HepG2 (cell line): ENCODE data around the gene CDKN1A. TPM values are rescaled to one million over a fixed set of nuclear protein-coding genes. Genes with fewer than 3 reads are reported as not detected.
A peak's percentile ranks its signal among the peaks of the same experiment; 100 is the strongest.

Source experiments
- ATF3 ChIP-seq: sonication (generic); formaldehyde crosslinking; IDR thresholded peaks from 2 replicates; pipeline ENCODE4 v1.4.0; 2020; ENCODE audit warnings: missing genetic modification reagents
- GPN1 ChIP-seq: sonication (generic); formaldehyde crosslinking; IDR thresholded peaks from 2 replicates; pipeline ENCODE4 v1.5.1; 2020; ENCODE audit warnings: missing genetic modification reagents, borderline replicate concordance
- KMT2B ChIP-seq: IDR thresholded peaks from 2 replicates; pipeline ENCODE4 v1.6.1; 2016; ENCODE audit warnings: missing genetic modification reagents, missing compliant biosample characterization
- MAF1 ChIP-seq: sonication (generic); formaldehyde crosslinking; IDR thresholded peaks from 2 replicates; pipeline ENCODE4 v1.5.0; 2020; ENCODE audit warnings: missing genetic modification reagents, borderline replicate concordance
- REST ChIP-seq, 2 experiments: IDR thresholded peaks; 2 replicates each; pipeline ENCODE4 v1.6.1; 2011 to 2012; ENCODE audit warnings: low read length in 2 of 2, borderline replicate concordance in 1 of 2, low read depth in 1 of 2, mild to moderate bottlenecking in 1 of 2, moderate library complexity in 1 of 2
- TEF ChIP-seq: sonication (generic); formaldehyde crosslinking; IDR thresholded peaks from 2 replicates; pipeline ENCODE4 v1.5.0; 2020; ENCODE audit warnings: missing genetic modification reagents
- THYN1 ChIP-seq: sonication (generic); formaldehyde crosslinking; IDR thresholded peaks from 2 replicates; pipeline ENCODE4 v1.8.1; 2023; ENCODE audit warnings: low read depth, mild to moderate bottlenecking, moderate library complexity, missing genetic modification reagents, borderline replicate concordance
- ZBTB7A ChIP-seq: sonication (generic); formaldehyde crosslinking; IDR thresholded peaks from 2 replicates; pipeline ENCODE4 v1.8.0; 2022; ENCODE audit warnings: mild to moderate bottlenecking, missing genetic modification reagents
- ZNF318 ChIP-seq: sonication (generic); formaldehyde crosslinking; IDR thresholded peaks from 2 replicates; pipeline ENCODE4 v1.4.0; 2020; ENCODE audit warnings: mild to moderate bottlenecking, missing genetic modification reagents
- ZNF781 ChIP-seq: sonication (generic); formaldehyde crosslinking; IDR thresholded peaks from 2 replicates; pipeline ENCODE4 v1.5.1; 2020; ENCODE audit warnings: borderline replicate concordance, mild to moderate bottlenecking, missing genetic modification reagents; ENCODE audit errors: not compliant biosample characterization
- polyA plus RNA-seq, 8 experiments: library from polyadenylated mRNA; depleted of rRNA in 3 of 8; stranded (reverse) in 7 of 8; unstranded in 1 of 8; fragments of >200 nt; fragmentation: Illumina TruSeq in 4 of 8; extraction: Trizol in 4 of 8; gene quantifications; 2 replicates each; pipeline versions ENCODE4 v1.2.1 to v1.2.3, GENCODE V29; 2011 to 2016; ENCODE audit warnings: low read depth in 4 of 8, missing spikeins in 1 of 8, mixed read lengths in 1 of 8; ENCODE audit not compliant: insufficient read depth in 1 of 8
- total RNA-seq, 5 experiments: library from RNA; depleted of rRNA; stranded (reverse); fragments of >200 nt; fragmentation: Illumina TruSeq; extraction: Trizol; gene quantifications; 2 replicates each; pipeline ENCODE4 v1.2.3, GENCODE V29; 2016; ENCODE audit warnings: low read depth in 1 of 5
- TF ChIP-seq, protein P1 (sequence below): sonication (generic); formaldehyde crosslinking; IDR thresholded peaks from 2 replicates; pipeline ENCODE4 v1.5.0; 2020; ENCODE audit warnings: mild to moderate bottlenecking, missing genetic modification reagents

The CDKN1A gene
- total and polyA plus RNA-seq, 2 of the 13 experiments (the other 11 are each of a cell fraction or from before 2014, with no cell fraction given): 60.7 to 92.1 TPM

DNA sequence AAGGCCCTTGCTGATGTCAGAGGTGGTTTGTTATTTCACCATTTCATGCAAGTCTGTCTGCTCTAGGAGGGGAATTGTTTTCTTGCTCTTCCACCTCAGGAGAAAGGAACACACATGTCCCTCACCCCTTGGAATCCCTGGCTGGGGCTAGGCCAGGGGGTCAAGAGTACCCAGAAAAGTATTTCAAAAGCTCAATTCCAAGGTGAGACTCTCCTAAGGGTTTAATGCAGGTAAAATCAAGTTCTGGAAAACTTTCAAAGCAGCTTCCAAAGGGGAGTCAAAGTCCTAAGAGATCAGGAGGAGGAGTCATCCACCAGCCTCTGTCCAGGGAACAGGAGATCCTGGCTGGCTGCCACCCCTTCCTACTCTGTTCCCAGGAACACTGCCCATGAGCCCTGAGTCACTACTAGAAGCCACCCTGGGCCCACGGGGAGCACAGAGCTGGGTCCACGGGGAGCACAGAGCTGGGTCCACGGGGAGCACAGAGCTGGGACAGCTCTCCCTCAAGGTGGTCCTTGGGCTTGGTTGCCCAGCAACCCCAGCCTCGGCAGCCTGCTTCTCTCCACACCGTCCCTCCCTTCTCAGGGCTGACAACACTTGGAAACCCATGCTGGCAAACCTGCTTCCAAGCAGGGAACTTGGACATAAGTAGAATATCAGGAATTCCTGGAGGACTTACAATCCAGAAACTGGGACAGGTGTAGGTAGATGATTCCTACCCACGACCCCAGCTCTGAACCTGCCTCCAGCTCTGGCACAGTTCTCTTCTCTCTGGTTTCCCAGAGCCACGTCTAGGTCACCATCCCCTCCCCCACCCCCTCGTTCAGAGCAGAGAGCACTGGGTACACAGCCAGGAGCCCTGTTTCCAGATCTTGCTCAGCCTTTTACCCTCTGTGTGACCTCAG is 35.3 kb upstream of the CDKN1A start (continued):
- TF ChIP-seq, protein P1, sequence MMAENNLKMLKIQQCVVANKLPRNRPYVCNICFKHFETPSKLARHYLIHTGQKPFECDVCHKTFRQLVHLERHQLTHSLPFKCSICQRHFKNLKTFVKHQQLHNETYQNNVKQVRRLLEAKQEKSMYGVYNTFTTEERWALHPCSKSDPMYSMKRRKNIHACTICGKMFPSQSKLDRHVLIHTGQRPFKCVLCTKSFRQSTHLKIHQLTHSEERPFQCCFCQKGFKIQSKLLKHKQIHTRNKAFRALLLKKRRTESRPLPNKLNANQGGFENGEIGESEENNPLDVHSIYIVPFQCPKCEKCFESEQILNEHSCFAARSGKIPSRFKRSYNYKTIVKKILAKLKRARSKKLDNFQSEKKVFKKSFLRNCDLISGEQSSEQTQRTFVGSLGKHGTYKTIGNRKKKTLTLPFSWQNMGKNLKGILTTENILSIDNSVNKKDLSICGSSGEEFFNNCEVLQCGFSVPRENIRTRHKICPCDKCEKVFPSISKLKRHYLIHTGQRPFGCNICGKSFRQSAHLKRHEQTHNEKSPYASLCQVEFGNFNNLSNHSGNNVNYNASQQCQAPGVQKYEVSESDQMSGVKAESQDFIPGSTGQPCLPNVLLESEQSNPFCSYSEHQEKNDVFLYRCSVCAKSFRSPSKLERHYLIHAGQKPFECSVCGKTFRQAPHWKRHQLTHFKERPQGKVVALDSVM (CRISPR knock-in tag): 0 out of 2 replicates have a peak, but pooled peaks have one; percentile 22
- TF ChIP-seq ZNF318 (CRISPR knock-in tag) (no peak), REST (IDR thresholded peaks at IDR 0.05; ENCODE audit: borderline replicate concordance in 1 of 2, low read depth in 1 of 2, low read length in 2 of 2) (peak in 1 of 2 experiments; percentile 54; a peak in 1 of 4 replicates), ZNF781 (CRISPR knock-in tag) (no peak), ZBTB7A (CRISPR knock-in tag) (peak; percentile 60; the same call in 1 of the 2 replicates), TEF (CRISPR knock-in tag) (no peak), THYN1 (CRISPR knock-in tag) (peak; percentile 50; the same call in 1 of the 2 replicates), KMT2B (CRISPR knock-in tag) (no peak), ATF3 (CRISPR knock-in tag) (no peak), GPN1 (CRISPR knock-in tag) (no peak), MAF1 (no peak)
